Heart left ventricle (tissue), 13 donors: Measurements from ENCODE around the gene SMIM45.

Experiments used
- CTCF ChIP-seq, 12 donors: fragments of 200-600 bp; sonication (generic) in 4 of 12; IDR thresholded peaks; one replicate each; pipeline versions ENCODE4 v1.5.0 to v1.8.0; 2018 to 2022; ENCODE audit warnings: antibody characterized with exemption in 12 of 12, mild to moderate bottlenecking in 5 of 12
- POLR2A ChIP-seq, 2 donors: fragments of 450-650 bp; IDR thresholded peaks; one replicate each; pipeline ENCODE4 v1.6.1; 2017; ENCODE audit warnings: antibody characterized with exemption in 2 of 2, mild to moderate bottlenecking in 2 of 2, moderate library complexity in 2 of 2
- donor health status: ischemic (EF 13 %, LVEDD 7.1; RV severe dilation, severe dysfunction).
- donor health status: DM: no; HTN: yes; CAD: no.
- donor health status: DM: no; HTN: no; CAD: no.
- donor health status: ischemic (EF 25% LVEDD 6.9; RV normal size, moderate dysfunction).
- donor health status: ischemic (EF 25% LVEDD 5.7; RV mildly dilated, moderate dysfunction).
- donor health status: ischemic (EF 35%, LVEDD 5.7; RV mildly dilated, moderate dysfunction).
- donor health status: nonischemic (EF 11% LVEDD 7.7; RV severe dilation, severe dysfunction).
- donor health status: DM: yes; HTN: yes; CAD: no.
- donor health status: PGD.
- donor health status: ischemic (EF 29% LVEDD 5.4; RV normal size, mild dysfunction).
- donor health status: nonischemic (EF 23%, LVEDD 6.1; RV moderate dilation, normal function).

GRCh38 chr22:41904450-41905410 lies 47.2 kb upstream of the SMIM45 start:
- no peak for TF ChIP-seq CTCF (IDR thresholded peaks at IDR 0.05)
- TF ChIP-seq POLR2A (IDR thresholded peaks at IDR 0.05): no peak
